HG03565 (cell line): ENCODE data around the gene NBR1.
"Not testable (repeated sequence)": the region's sequence is repeated elsewhere in the genome, so short reads cannot be mapped to it uniquely, and the experiment has no call there.

Source experiments
- ATAC-seq: cut with Tn5 transposase; IDR thresholded peaks from one replicate; pipeline ENCODE4 v1.9.1; 2021; ENCODE audit warnings: mild to moderate bottlenecking, moderate library complexity; ENCODE audit not compliant: unreplicated experiment

The NBR1 gene

GRCh38 chr17:43240596-43241352, 69.8 kb downstream of the NBR1 start:
- peak; percentile 32 for ATAC-seq

DNA sequence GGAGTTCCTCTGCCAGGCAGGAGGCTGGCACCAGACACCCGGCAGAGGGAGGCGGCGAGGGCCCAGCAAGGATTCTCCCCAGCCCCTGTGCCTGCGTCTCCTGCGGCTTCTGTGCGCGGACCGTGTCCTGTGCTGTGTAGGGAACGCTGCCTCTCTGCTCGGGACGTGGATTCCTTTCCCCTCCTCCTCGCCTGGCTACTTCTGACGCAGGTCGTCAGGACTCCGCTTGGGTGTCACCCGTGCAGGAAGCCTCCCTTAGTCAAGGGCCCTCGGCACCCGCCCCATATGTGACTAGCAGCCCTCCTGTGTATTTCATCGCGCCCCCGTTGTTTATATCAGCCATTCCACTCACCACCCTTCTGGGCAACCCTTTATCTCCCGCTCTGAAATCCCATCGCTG, 75.4 kb downstream of the NBR1 start:
- not testable (repeated sequence) for ATAC-seq
